GM12878 (cell line): ENCODE data around the gene GABRB3. TPM values are rescaled to one million over a fixed set of nuclear protein-coding genes. Genes with fewer than 3 reads are reported as not detected.

ENCODE experiments used
- ATAC-seq: fragments of 200-7000 bp; cut with Tn5 transposase; 3 replicates; pipeline ENCODE4 v1.9.1; 2020; ENCODE audit warnings: mild to moderate bottlenecking, moderate library complexity
- BruUV-seq: library from RNA; stranded (reverse); fragments of 400-500 nt; replicated peaks from 2 replicates; lab custom pipeline; 2021; lab: Mats Ljungman, UMichigan
- CTCF ChIA-PET: fragments of 300-600 bp; sonication (Branson Sonifier 250); formaldehyde crosslinking; extraction: SDS; loops from one replicate; lab custom pipeline; 2021; ENCODE audit warnings: inconsistent platforms; lab: Yijun Ruan, JAX
- POLR2A ChIA-PET: fragments of 350-600 bp; formaldehyde crosslinking; extraction: SDS; loops from one replicate; lab custom pipeline; 2021; ENCODE audit warnings: inconsistent platforms; lab: Charles Lee
- RAD21 ChIA-PET: fragments of 300-600 bp; sonication (Branson Sonifier 250); formaldehyde crosslinking; loops from one replicate; lab custom pipeline; 2023; ENCODE audit warnings: antibody characterized with exemption; ENCODE audit not compliant: unreplicated experiment; lab: Charles Lee
- SMC1A ChIA-PET: fragments of 300-600 bp; sonication (Branson Sonifier 250); formaldehyde crosslinking; loops from one replicate; lab custom pipeline; 2023; ENCODE audit not compliant: unreplicated experiment, uncharacterized antibody; lab: Charles Lee
- DNase-seq: peaks from one replicate; pipeline ENCODE4 v3.0.0-alpha.2; 2011; ENCODE audit warnings: low read depth, low spot score
- FAIRE-seq: peaks from 3 replicates; lab custom pipeline; 2011; peaks lifted over from hg19 to GRCh38; lab: Jason Lieb, UNC
- H2AFZ ChIP-seq: 2 replicates; pipeline ENCODE4 v1.6.0; 2011; ENCODE audit warnings: low read depth, low read length, control low read depth; ENCODE audit not compliant: control insufficient read depth
- H3K27ac ChIP-seq: 2 replicates; pipeline ENCODE4 v1.5.1; 2011; ENCODE audit warnings: control low read depth; ENCODE audit not compliant: control insufficient read depth, insufficient read depth
- H3K27me3 ChIP-seq, 2 experiments: replicated peaks in 1 of 2; 2 replicates each; pipeline versions ENCODE4 v1.6.0 to v1.6.1; 2011; ENCODE audit warnings: low read length in 1 of 2; ENCODE audit not compliant: control insufficient read depth in 2 of 2, insufficient read depth in 2 of 2
- H3K36me3 ChIP-seq, 2 experiments: 2 replicates each; pipeline ENCODE4 v1.5.1; 2011; ENCODE audit warnings: low read length in 1 of 2; ENCODE audit not compliant: control insufficient read depth in 2 of 2, insufficient read depth in 2 of 2
- H3K4me1 ChIP-seq: 2 replicates; pipeline ENCODE4 v1.6.1; 2011; ENCODE audit warnings: mild to moderate bottlenecking, low read length, moderate library complexity, mixed read lengths; ENCODE audit not compliant: control insufficient read depth, insufficient read depth
- H3K4me2 ChIP-seq: 2 replicates; pipeline ENCODE4 v1.6.0; 2011; ENCODE audit warnings: control low read depth; ENCODE audit not compliant: control insufficient read depth, insufficient read depth
- H3K4me3 ChIP-seq: fragments of 200-600 bp; sonication (generic); 2 replicates; pipeline ENCODE4 v1.5.1; 2016
- H3K79me2 ChIP-seq: 2 replicates; pipeline ENCODE4 v1.6.0; 2011; ENCODE audit warnings: low read length; ENCODE audit not compliant: control insufficient read depth, insufficient read depth
- H3K9ac ChIP-seq: 2 replicates; pipeline ENCODE4 v1.8.0; 2011; ENCODE audit warnings: low read length, control low read depth, mixed read lengths; ENCODE audit not compliant: control insufficient read depth, insufficient read depth
- H3K9me3 ChIP-seq: replicated peaks from 3 replicates; pipeline ENCODE4 v1.5.1; 2011; ENCODE audit warnings: mild to moderate bottlenecking, low read length; ENCODE audit not compliant: control insufficient read depth, insufficient read depth
- H4K20me1 ChIP-seq: 2 replicates; pipeline ENCODE4 v1.6.0; 2011; ENCODE audit not compliant: control insufficient read depth, insufficient read depth
- BCL11A ChIP-seq: IDR thresholded peaks from 2 replicates; pipeline ENCODE4 v1.6.1; 2011; ENCODE audit warnings: low read depth, low read length
- BRCA1 ChIP-seq: IDR thresholded peaks from 2 replicates; pipeline ENCODE4 v1.6.1; 2011; ENCODE audit warnings: low read depth, low read length, improper control_type of control experiment
- IKZF2 ChIP-seq, 2 experiments: fragments of 450-650 bp; IDR thresholded peaks; 2 replicates each; pipeline ENCODE4 v1.6.1; 2017; ENCODE audit warnings: mild to moderate bottlenecking in 2 of 2, moderate library complexity in 2 of 2
- NBN ChIP-seq: fragments of 450-650 bp; IDR thresholded peaks from 2 replicates; pipeline ENCODE4 v1.6.1; 2016
- NFIC ChIP-seq: IDR thresholded peaks from 2 replicates; pipeline ENCODE4 v1.6.1; 2012; ENCODE audit warnings: low read depth, mild to moderate bottlenecking, inconsistent platforms, low read length, moderate library complexity
- NFYB ChIP-seq: IDR thresholded peaks from 2 replicates; pipeline ENCODE4 v1.6.1; 2011; ENCODE audit warnings: low read depth, mild to moderate bottlenecking, low read length, improper control_type of control experiment, moderate library complexity; ENCODE audit not compliant: insufficient read depth
- POLR2AphosphoS2 ChIP-seq: IDR thresholded peaks from 2 replicates; pipeline ENCODE4 v1.6.1; 2011; ENCODE audit warnings: low read depth, mild to moderate bottlenecking, low read length, improper control_type of control experiment, moderate library complexity
- RAD21 ChIP-seq: IDR thresholded peaks from 2 replicates; pipeline ENCODE4 v1.6.1; 2011; ENCODE audit warnings: mild to moderate bottlenecking, low read depth, low read length, moderate library complexity; ENCODE audit not compliant: insufficient read depth
- SMAD1 ChIP-seq: fragments of 450-650 bp; IDR thresholded peaks from 2 replicates; pipeline ENCODE4 v1.6.1; 2018; ENCODE audit warnings: mild to moderate bottlenecking, low read depth; ENCODE audit not compliant: partially characterized antibody
- SP1 ChIP-seq: IDR thresholded peaks from one replicate; pipeline ENCODE4 v1.6.1; 2011; ENCODE audit warnings: low read depth, low read length
- SREBF1 ChIP-seq: IDR thresholded peaks from 2 replicates; pipeline ENCODE4 v1.6.1; 2012; ENCODE audit warnings: mild to moderate bottlenecking, low read length
- WRNIP1 ChIP-seq: IDR thresholded peaks from 2 replicates; pipeline ENCODE4 v1.6.1; 2011; ENCODE audit warnings: low read depth, low read length, improper control_type of control experiment, borderline replicate concordance
- YBX1 ChIP-seq: fragments of 450-650 bp; IDR thresholded peaks from 2 replicates; pipeline ENCODE4 v1.6.1; 2016; ENCODE audit warnings: antibody characterized with exemption
- YY1 ChIP-seq: IDR thresholded peaks from 2 replicates; pipeline ENCODE4 v1.6.1; 2011; ENCODE audit warnings: low read depth, mild to moderate bottlenecking, low read length
- WGBS: methylation state at CpG from one replicate; pipeline ENCODE4 v1.1.6; 2016; ENCODE audit warnings: low lambda C conversion rate; ENCODE audit not compliant: insufficient replicate concordance, insufficient coverage; ENCODE audit errors: missing lambda C conversion rate; 5-methylcytosine and 5-hydroxymethylcytosine counted together
- in situ Hi-C: fragments of 300-500 bp; cut with MboI; formaldehyde crosslinking; loops from 9 replicates; pipeline ENCODE4 v1.14.3; 2018; ENCODE audit warnings: mixed read lengths
- intact Hi-C: fragments of 100-400 bp; cut with micrococcal nuclease; formaldehyde crosslinking; loops from one replicate; pipeline ENCODE4 v1.14.2; 2022; ENCODE audit not compliant: unreplicated experiment
- polyA plus RNA-seq, 11 experiments: library from polyadenylated mRNA; depleted of rRNA in 4 of 11; unstranded in 6 of 11; stranded (reverse) in 5 of 11; fragments of >200 nt; fragmentation: Nextera tagmentation in 4 of 11; fragmentation: Illumina TruSeq in 1 of 11; extraction: Ambion mirVana in 4 of 11; extraction: Trizol in 1 of 11; gene quantifications; 1 replicate in 1 of 11; 2 replicates in 10 of 11; pipeline versions ENCODE4 v1.2.1 to v1.2.3, GENCODE V29; 2011 to 2016; ENCODE audit warnings: inconsistent platforms in 2 of 11, missing spikeins in 2 of 11, low read depth in 1 of 11
- total RNA-seq, 4 experiments: library from RNA; depleted of rRNA in 3 of 4; stranded (reverse); fragments of >200 nt in 3 of 4; fragmentation: Illumina TruSeq in 1 of 4; extraction: Trizol in 1 of 4; gene quantifications; 2 replicates each; pipeline versions ENCODE4 v1.2.1 to v1.2.3, GENCODE V29; 2013 to 2021
- TF ChIP-seq, protein P1 (sequence below): IDR thresholded peaks from 2 replicates; pipeline ENCODE4 v1.6.1; 2012; ENCODE audit warnings: low read depth, low read length, improper control_type of control experiment
- TF ChIP-seq, protein P2 (sequence below): fragments of 450-650 bp; IDR thresholded peaks from 2 replicates; pipeline ENCODE4 v1.6.1; 2017; ENCODE audit warnings: antibody characterized with exemption, mild to moderate bottlenecking, moderate library complexity
- TF ChIP-seq, protein P3 (sequence below), 3 experiments: IDR thresholded peaks in 2 of 3; conservative IDR thresholded peaks in 1 of 3; 2 replicates each; pipeline ENCODE4 v1.5.1; 2011; ENCODE audit warnings: low read depth in 3 of 3, low read length in 3 of 3, mild to moderate bottlenecking in 3 of 3, control low read depth in 2 of 3, moderate library complexity in 2 of 3, inconsistent platforms in 1 of 3, mixed read lengths in 1 of 3; ENCODE audit not compliant: control insufficient read depth in 2 of 3, insufficient read depth in 1 of 3; ENCODE audit errors: extremely low read depth in 1 of 3

The GABRB3 gene
- total and polyA plus RNA-seq, 10 of the 15 experiments (the other 5 are each of a cell fraction or from before 2014, with no cell fraction given): 0.05 to 0.08 (median 0.05) TPM; not detected in 7

DNA sequence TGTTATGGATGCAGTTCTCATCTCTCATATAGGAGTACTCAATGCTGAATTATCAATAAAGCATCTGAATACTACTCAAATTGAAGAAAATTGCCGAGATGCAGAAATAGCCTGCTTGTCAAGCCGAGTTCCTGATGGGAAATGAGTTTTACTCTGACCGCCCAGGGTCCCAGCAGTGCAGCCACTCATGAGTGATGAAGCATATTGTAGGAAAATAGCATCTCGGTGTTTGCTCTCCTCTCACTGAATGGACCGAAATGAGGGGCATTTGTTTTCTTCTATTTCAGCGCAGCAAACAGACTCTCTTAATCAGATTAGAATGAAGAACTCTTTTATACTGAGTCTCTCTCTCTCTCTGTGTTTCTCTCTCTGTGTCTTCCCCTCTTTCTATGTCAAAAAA is 190.0 kb downstream of the GABRB3 start (continued):
- TF ChIP-seq SMAD1 (no peak), BRCA1 (no peak), YBX1 (no peak), SP1 (no peak), SREBF1 (no peak), BCL11A (no peak)
- TF ChIP-seq, protein P1, sequence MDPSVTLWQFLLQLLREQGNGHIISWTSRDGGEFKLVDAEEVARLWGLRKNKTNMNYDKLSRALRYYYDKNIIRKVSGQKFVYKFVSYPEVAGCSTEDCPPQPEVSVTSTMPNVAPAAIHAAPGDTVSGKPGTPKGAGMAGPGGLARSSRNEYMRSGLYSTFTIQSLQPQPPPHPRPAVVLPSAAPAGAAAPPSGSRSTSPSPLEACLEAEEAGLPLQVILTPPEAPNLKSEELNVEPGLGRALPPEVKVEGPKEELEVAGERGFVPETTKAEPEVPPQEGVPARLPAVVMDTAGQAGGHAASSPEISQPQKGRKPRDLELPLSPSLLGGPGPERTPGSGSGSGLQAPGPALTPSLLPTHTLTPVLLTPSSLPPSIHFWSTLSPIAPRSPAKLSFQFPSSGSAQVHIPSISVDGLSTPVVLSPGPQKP: no peak

DNA sequence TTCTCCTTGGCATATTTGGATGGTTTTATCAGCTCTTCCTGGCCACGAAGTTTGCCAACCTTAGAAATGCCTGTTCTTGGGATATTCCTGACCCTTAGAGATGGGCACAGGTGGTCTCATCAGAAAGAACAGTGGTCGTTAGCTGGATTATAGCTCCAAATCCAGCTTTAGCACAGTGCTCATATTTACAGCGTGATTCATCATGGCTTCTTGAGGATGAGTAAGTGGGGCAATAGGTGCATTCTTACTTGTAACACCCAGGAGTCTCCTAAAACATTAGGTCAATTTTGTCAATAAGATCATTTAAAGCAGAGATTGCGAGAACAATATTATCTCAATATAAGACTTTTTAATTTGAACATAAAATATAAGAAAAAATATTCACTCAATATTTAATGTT is 191.9 kb downstream of the GABRB3 start:
- SMC1A ChIA-PET: no interaction called here
- intact Hi-C loops (no loop called here), in situ Hi-C loops (no loop called here)
- WGBS: 11% methylated on average over 4 of the region's 4 CpGs
- no peak overlapping the region for H3K4me3 ChIP-seq
- H3K4me2 ChIP-seq: no peak overlapping the region
- RAD21 ChIA-PET: no interaction called here
- no peak for ATAC-seq
- CTCF ChIA-PET: no interaction called here
- no peak for FAIRE-seq
- no peak overlapping the region for H3K27ac ChIP-seq
- H3K79me2 ChIP-seq: no peaks in the 10 kb centered on the region
- H3K9ac ChIP-seq: no peak overlapping the region
- H3K27me3 ChIP-seq: no peaks in the 10 kb centered on the region
- H4K20me1 ChIP-seq: no peaks in the 10 kb centered on the region
- no peaks in the 10 kb centered on the region; the same call in 2 of the 3 replicates for H3K9me3 ChIP-seq
- no peak overlapping the region for H2AFZ ChIP-seq
- H3K36me3 ChIP-seq: no peaks in the 10 kb centered on the region
- H3K4me1 ChIP-seq: no peaks in the 10 kb centered on the region
- BruUV-seq: no TSS peak
- POLR2A ChIA-PET: no interaction called here
- DNase-seq: no peak
- no peak for TF ChIP-seq NFIC
- no peak for TF ChIP-seq RAD21
- no peak for TF ChIP-seq WRNIP1
- no peak for TF ChIP-seq YY1
- no peak for TF ChIP-seq IKZF2 (IDR thresholded peaks at IDR 0.05)
- no peak for TF ChIP-seq NBN
- TF ChIP-seq, protein P2, sequence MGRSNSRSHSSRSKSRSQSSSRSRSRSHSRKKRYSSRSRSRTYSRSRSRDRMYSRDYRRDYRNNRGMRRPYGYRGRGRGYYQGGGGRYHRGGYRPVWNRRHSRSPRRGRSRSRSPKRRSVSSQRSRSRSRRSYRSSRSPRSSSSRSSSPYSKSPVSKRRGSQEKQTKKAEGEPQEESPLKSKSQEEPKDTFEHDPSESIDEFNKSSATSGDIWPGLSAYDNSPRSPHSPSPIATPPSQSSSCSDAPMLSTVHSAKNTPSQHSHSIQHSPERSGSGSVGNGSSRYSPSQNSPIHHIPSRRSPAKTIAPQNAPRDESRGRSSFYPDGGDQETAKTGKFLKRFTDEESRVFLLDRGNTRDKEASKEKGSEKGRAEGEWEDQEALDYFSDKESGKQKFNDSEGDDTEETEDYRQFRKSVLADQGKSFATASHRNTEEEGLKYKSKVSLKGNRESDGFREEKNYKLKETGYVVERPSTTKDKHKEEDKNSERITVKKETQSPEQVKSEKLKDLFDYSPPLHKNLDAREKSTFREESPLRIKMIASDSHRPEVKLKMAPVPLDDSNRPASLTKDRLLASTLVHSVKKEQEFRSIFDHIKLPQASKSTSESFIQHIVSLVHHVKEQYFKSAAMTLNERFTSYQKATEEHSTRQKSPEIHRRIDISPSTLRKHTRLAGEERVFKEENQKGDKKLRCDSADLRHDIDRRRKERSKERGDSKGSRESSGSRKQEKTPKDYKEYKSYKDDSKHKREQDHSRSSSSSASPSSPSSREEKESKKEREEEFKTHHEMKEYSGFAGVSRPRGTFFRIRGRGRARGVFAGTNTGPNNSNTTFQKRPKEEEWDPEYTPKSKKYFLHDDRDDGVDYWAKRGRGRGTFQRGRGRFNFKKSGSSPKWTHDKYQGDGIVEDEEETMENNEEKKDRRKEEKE: no peak
- TF ChIP-seq, protein P3, sequence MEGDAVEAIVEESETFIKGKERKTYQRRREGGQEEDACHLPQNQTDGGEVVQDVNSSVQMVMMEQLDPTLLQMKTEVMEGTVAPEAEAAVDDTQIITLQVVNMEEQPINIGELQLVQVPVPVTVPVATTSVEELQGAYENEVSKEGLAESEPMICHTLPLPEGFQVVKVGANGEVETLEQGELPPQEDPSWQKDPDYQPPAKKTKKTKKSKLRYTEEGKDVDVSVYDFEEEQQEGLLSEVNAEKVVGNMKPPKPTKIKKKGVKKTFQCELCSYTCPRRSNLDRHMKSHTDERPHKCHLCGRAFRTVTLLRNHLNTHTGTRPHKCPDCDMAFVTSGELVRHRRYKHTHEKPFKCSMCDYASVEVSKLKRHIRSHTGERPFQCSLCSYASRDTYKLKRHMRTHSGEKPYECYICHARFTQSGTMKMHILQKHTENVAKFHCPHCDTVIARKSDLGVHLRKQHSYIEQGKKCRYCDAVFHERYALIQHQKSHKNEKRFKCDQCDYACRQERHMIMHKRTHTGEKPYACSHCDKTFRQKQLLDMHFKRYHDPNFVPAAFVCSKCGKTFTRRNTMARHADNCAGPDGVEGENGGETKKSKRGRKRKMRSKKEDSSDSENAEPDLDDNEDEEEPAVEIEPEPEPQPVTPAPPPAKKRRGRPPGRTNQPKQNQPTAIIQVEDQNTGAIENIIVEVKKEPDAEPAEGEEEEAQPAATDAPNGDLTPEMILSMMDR (IDR thresholded peaks at IDR 0.05 in 2 of 3, conservative IDR thresholded peaks at IDR 0.05 in 1 of 3; ENCODE audit: control insufficient read depth in 2 of 3, extremely low read depth in 1 of 3, insufficient read depth in 1 of 3, low read depth in 3 of 3, low read length in 3 of 3): no peak
- no peak for TF ChIP-seq NFYB
- TF ChIP-seq POLR2AphosphoS2: no peak
